Endometrial microvascular endothelial cells (primary cell): ENCODE data around the gene AIFM3. TPM values are rescaled to one million over a fixed set of nuclear protein-coding genes. Genes with fewer than 3 reads are reported as not detected.

Experiments used
- in situ Hi-C: cut with HindIII; loops from 2 replicates; pipeline ENCODE4 v1.10.0; 2017; ENCODE audit warnings: low sequenced_read_pairs, low pct_unique_long_range_greater_than_20kb; ENCODE audit errors: inconsistent ontology term
- total RNA-seq: library from RNA; depleted of rRNA; stranded (reverse); fragments of >200 nt; gene quantifications from one replicate; pipeline ENCODE4 v1.2.3, GENCODE V29; 2015; ENCODE audit errors: inconsistent ontology term

AIFM3 gene
- total RNA-seq, 1 donor from 2014 or later = not detected

- in situ Hi-C loops = no loop called here
Observed at GRCh38 chr22:20953668-20954500, 13.2 kb upstream of the AIFM3 start.

- in situ Hi-C loops = no loop called here
Observed at GRCh38 chr22:20955548-20955947, 11.5 kb upstream of the AIFM3 start.

GRCh38 chr22:20956258-20957101, 10.6 kb upstream of the AIFM3 start:
- in situ Hi-C loops = no loop called here

- in situ Hi-C loops = no loop called here
Observed at GRCh38 chr22:20957102-20957682, 9.9 kb upstream of the AIFM3 start.

GRCh38 chr22:20957683-20958431, 9.2 kb upstream of the AIFM3 start:
- in situ Hi-C loops = no loop called here

- in situ Hi-C loops = no loop called here
Observed at GRCh38 chr22:20959578-20960461, 7.2 kb upstream of the AIFM3 start.

GRCh38 chr22:20960609-20961008, 6.4 kb upstream of the AIFM3 start:
- in situ Hi-C loops = no loop called here

GRCh38 chr22:20962491-20962945, 4.5 kb upstream of the AIFM3 start:
- in situ Hi-C loops = no loop called here

- in situ Hi-C loops = no loop called here
Observed at GRCh38 chr22:20963201-20964052, 3.6 kb upstream of the AIFM3 start.

- in situ Hi-C loops = no loop called here
Observed at GRCh38 chr22:20964090-20964798, 2.8 kb upstream of the AIFM3 start.

GRCh38 chr22:20964799-20965103, 2.3 kb upstream of the AIFM3 start:
- in situ Hi-C loops = no loop called here

- in situ Hi-C loops = no loop called here
Observed at GRCh38 chr22:20965104-20965887, 1.8 kb upstream of the AIFM3 start.

GRCh38 chr22:20965888-20966855, 883 bp upstream of the AIFM3 start:
- in situ Hi-C loops = no loop called here

GRCh38 chr22:20967697-20968211, 699 bp downstream of the AIFM3 start:
- in situ Hi-C loops = no loop called here
